ENCODE data around the gene FAM222B.

DNA sequence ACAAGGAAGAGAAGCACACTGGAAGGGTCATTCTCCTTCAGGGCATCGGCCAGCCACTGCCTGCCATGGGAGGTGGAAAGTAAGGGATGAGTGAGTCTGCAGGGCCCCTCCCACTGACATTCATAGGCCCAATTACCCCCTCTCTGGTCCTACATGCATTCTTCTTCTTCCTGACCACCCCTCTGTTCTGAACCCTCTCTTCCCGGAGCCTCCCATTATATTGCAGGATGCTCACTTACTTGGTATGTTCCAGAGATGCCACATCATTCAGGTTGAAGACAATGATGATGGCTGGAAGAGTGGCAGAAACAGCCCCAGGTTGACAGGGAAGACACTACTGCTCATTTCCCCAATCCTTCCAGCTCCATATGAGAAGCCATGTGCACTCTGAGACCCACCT, 127.4 kb downstream of the FAM222B start:
- TF ChIP-seq, protein P1, sequence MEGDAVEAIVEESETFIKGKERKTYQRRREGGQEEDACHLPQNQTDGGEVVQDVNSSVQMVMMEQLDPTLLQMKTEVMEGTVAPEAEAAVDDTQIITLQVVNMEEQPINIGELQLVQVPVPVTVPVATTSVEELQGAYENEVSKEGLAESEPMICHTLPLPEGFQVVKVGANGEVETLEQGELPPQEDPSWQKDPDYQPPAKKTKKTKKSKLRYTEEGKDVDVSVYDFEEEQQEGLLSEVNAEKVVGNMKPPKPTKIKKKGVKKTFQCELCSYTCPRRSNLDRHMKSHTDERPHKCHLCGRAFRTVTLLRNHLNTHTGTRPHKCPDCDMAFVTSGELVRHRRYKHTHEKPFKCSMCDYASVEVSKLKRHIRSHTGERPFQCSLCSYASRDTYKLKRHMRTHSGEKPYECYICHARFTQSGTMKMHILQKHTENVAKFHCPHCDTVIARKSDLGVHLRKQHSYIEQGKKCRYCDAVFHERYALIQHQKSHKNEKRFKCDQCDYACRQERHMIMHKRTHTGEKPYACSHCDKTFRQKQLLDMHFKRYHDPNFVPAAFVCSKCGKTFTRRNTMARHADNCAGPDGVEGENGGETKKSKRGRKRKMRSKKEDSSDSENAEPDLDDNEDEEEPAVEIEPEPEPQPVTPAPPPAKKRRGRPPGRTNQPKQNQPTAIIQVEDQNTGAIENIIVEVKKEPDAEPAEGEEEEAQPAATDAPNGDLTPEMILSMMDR (IDR thresholded peaks at IDR 0.05), result no peak
- TF ChIP-seq ZFX (IDR thresholded peaks at IDR 0.05; ENCODE audit: borderline replicate concordance), result no peak
